Astrocyte (in vitro differentiated cells and primary cell): Measurements from ENCODE around the gene FUZ. TPM values are rescaled to one million over a fixed set of nuclear protein-coding genes. Genes with fewer than 3 reads are reported as not detected.

ENCODE experiments used
- DNase-seq: peaks from one replicate; pipeline ENCODE4 v3.0.0-alpha.2; 2010; ENCODE audit warnings: low read depth
- FAIRE-seq: peaks from 2 replicates; lab custom pipeline; 2011; peaks lifted over from hg19 to GRCh38; lab: Jason Lieb, UNC
- H2AFZ ChIP-seq: 2 replicates; pipeline ENCODE4 v1.6.0; 2012; ENCODE audit warnings: low read depth, low read length, inconsistent platforms
- H3K27ac ChIP-seq: 2 replicates; pipeline ENCODE4 v1.5.1; 2011; ENCODE audit warnings: low read depth, low read length, inconsistent platforms
- H3K27me3 ChIP-seq: 2 replicates; pipeline ENCODE4 v1.6.0; 2011; ENCODE audit warnings: low read length, inconsistent platforms; ENCODE audit not compliant: insufficient read depth
- H3K36me3 ChIP-seq: 2 replicates; pipeline ENCODE4 v1.5.1; 2011; ENCODE audit warnings: low read length, inconsistent platforms; ENCODE audit not compliant: insufficient read depth
- H3K4me1 ChIP-seq: 2 replicates; pipeline ENCODE4 v1.5.1; 2011; ENCODE audit warnings: low read length, inconsistent platforms; ENCODE audit not compliant: insufficient read depth
- H3K4me2 ChIP-seq: 2 replicates; pipeline ENCODE4 v1.6.0; 2012; ENCODE audit warnings: low read length, inconsistent platforms
- H3K4me3 ChIP-seq: 2 replicates; pipeline ENCODE4 v1.5.1; 2011; ENCODE audit warnings: low read depth, mild to moderate bottlenecking, low read length, inconsistent platforms; ENCODE audit not compliant: insufficient read depth
- H3K79me2 ChIP-seq: 2 replicates; pipeline ENCODE4 v1.6.0; 2012; ENCODE audit warnings: mild to moderate bottlenecking, low read length, inconsistent platforms; ENCODE audit not compliant: insufficient read depth
- H3K9ac ChIP-seq: 2 replicates; pipeline ENCODE4 v1.6.0; 2012; ENCODE audit warnings: mild to moderate bottlenecking, low read length, inconsistent platforms
- H3K9me3 ChIP-seq: 2 replicates; pipeline ENCODE4 v1.5.1; 2012; ENCODE audit warnings: low read depth, mild to moderate bottlenecking, low read length, inconsistent platforms; ENCODE audit not compliant: insufficient read depth
- H4K20me1 ChIP-seq: 2 replicates; pipeline ENCODE4 v1.6.0; 2012; ENCODE audit warnings: low read length, inconsistent platforms; ENCODE audit not compliant: insufficient read depth
- H3K27ac Mint-ChIP-seq: one replicate; pipeline ENCODE4 v1.8.0; 2021; ENCODE audit warnings: mild to moderate bottlenecking, mixed read lengths; ENCODE audit not compliant: unreplicated experiment
- H3K27me3 Mint-ChIP-seq: one replicate; pipeline ENCODE4 v1.8.0; 2021; ENCODE audit warnings: low read depth, mixed read lengths; ENCODE audit not compliant: unreplicated experiment
- H3K36me3 Mint-ChIP-seq: one replicate; pipeline ENCODE4 v1.8.0; 2021; ENCODE audit warnings: low read depth, mixed read lengths; ENCODE audit not compliant: unreplicated experiment
- H3K4me1 Mint-ChIP-seq: one replicate; pipeline ENCODE4 v1.8.0; 2021; ENCODE audit warnings: low read depth, mixed read lengths; ENCODE audit not compliant: unreplicated experiment
- H3K4me3 Mint-ChIP-seq: one replicate; pipeline ENCODE4 v1.8.0; 2021; ENCODE audit warnings: mild to moderate bottlenecking, moderate library complexity, mixed read lengths; ENCODE audit not compliant: unreplicated experiment
- H3K9me3 Mint-ChIP-seq: one replicate; pipeline ENCODE4 v1.8.0; 2021; ENCODE audit warnings: mild to moderate bottlenecking, mixed read lengths; ENCODE audit not compliant: unreplicated experiment
- EZH2 ChIP-seq: IDR thresholded peaks from 2 replicates; pipeline ENCODE4 v1.6.1; 2012; ENCODE audit warnings: mild to moderate bottlenecking, low read length, inconsistent platforms; ENCODE audit not compliant: insufficient read depth
- total RNA-seq: library from RNA; stranded (reverse); gene quantifications from 2 replicates; pipeline ENCODE4 v1.2.1, GENCODE V29; 2021
- TF ChIP-seq, protein P1 (sequence below): IDR thresholded peaks from 2 replicates; pipeline ENCODE4 v1.5.1; 2011; ENCODE audit warnings: low read depth, mild to moderate bottlenecking, inconsistent platforms, low read length, moderate library complexity; ENCODE audit not compliant: insufficient read depth

The FUZ gene
- total RNA-seq, 1 donor from 2014 or later, result 9.8 TPM

DNA sequence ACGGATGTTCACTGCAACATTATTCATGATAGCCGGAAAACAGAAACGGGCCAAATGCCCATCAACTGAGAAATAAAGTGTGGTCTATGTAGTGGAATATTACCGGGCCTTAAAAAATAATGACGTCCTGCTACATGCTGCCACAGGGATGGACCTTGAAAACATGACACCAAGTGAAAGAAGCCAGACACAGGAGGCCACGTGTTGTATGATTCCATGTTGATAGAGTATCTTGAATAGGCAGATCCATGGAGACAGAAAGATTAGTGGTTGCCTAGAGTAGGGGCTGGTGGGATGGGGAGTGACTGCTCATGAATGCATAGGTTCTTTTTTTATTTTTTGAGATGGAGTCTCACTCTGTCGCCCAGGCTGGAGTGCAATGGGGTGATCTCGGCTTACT is 42.6 kb downstream of the FUZ start:
- H3K36me3 ChIP-seq, result peaks cover 3% of the 10 kb centered on the region
- no peak overlapping the region for H2AFZ ChIP-seq
- no peak for TF ChIP-seq EZH2
- TF ChIP-seq, protein P1, sequence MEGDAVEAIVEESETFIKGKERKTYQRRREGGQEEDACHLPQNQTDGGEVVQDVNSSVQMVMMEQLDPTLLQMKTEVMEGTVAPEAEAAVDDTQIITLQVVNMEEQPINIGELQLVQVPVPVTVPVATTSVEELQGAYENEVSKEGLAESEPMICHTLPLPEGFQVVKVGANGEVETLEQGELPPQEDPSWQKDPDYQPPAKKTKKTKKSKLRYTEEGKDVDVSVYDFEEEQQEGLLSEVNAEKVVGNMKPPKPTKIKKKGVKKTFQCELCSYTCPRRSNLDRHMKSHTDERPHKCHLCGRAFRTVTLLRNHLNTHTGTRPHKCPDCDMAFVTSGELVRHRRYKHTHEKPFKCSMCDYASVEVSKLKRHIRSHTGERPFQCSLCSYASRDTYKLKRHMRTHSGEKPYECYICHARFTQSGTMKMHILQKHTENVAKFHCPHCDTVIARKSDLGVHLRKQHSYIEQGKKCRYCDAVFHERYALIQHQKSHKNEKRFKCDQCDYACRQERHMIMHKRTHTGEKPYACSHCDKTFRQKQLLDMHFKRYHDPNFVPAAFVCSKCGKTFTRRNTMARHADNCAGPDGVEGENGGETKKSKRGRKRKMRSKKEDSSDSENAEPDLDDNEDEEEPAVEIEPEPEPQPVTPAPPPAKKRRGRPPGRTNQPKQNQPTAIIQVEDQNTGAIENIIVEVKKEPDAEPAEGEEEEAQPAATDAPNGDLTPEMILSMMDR, result no peak
- no peaks in the 10 kb centered on the region for H3K27me3 ChIP-seq
- H3K4me1 ChIP-seq, result peaks cover 20% of the 10 kb centered on the region
- FAIRE-seq (no peak), DNase-seq (no peak)
- no peak overlapping the region for H3K27ac ChIP-seq
- Mint-ChIP-seq H3K27ac (no peak overlapping the region), H3K4me1 (peaks cover 17% of the 10 kb centered on the region), H3K27me3 (no peaks in the 10 kb centered on the region), H3K36me3 (peaks cover 10% of the 10 kb centered on the region), H3K9me3 (no peaks in the 10 kb centered on the region), H3K4me3 (no peak overlapping the region)
- peaks cover 79% of the 10 kb centered on the region for H3K79me2 ChIP-seq
- H4K20me1 ChIP-seq, result peaks cover 71% of the 10 kb centered on the region
- H3K9me3 ChIP-seq, result no peaks in the 10 kb centered on the region
- no peak overlapping the region for H3K4me2 ChIP-seq
- no peak overlapping the region for H3K4me3 ChIP-seq
- H3K9ac ChIP-seq, result no peak overlapping the region

GRCh38 chr19:49767967-49768581 is 45.0 kb downstream of the FUZ start:
- no peaks in the 10 kb centered on the region for H3K27me3 Mint-ChIP-seq
- TF ChIP-seq EZH2, result no peak
- TF ChIP-seq, protein P1, result no peak
- Histone ChIP-seq H3K27ac (peak overlapping the region; percentile 64), H3K79me2 (peaks cover 55% of the 10 kb centered on the region), H3K9me3 (no peaks in the 10 kb centered on the region), H3K4me2 (peak overlapping the region; percentile 100), H2AFZ (no peak overlapping the region), H3K27me3 (no peaks in the 10 kb centered on the region), H3K4me3 (peak overlapping the region; percentile 86), H3K9ac (peak overlapping the region; percentile 93), H4K20me1 (peaks cover 51% of the 10 kb centered on the region), H3K36me3 (peaks cover 3% of the 10 kb centered on the region), H3K4me1 (peaks cover 21% of the 10 kb centered on the region)
- peak overlapping the region; percentile 92 for H3K27ac Mint-ChIP-seq
- DNase-seq (no peak), FAIRE-seq (no peak)
- no peaks in the 10 kb centered on the region for H3K9me3 Mint-ChIP-seq
- peak overlapping the region; percentile 98 for H3K4me3 Mint-ChIP-seq
- peaks cover 4% of the 10 kb centered on the region for H3K36me3 Mint-ChIP-seq
- H3K4me1 Mint-ChIP-seq, result peaks cover 21% of the 10 kb centered on the region

DNA sequence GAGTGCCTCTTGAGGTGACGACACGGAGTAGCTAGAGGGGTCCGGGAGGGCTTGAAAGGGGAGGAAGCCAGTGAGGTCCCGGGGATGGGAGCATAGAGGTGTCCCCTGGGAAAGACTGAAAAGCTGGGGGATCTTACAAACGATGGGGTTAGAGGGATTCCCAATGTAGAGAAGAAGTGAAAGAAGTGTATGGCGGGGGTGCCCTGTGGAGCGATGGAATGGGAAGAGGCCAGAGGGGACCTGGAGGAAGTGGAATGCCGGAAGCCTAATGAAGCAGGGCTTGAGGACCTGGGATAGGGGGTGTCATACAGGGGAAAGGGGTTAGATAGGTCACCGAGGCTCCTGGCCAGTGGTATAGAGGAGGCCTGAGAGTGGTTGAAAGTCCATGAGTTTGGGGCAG is 45.7 kb downstream of the FUZ start:
- peaks cover 1% of the 10 kb centered on the region for H3K36me3 Mint-ChIP-seq
- DNase-seq (no peak), FAIRE-seq (no peak)
- Histone ChIP-seq H3K79me2 (peaks cover 51% of the 10 kb centered on the region), H3K4me2 (peak overlapping the region; percentile 100), H3K27ac (peak overlapping the region; percentile 64), H3K9ac (peak overlapping the region; percentile 93), H3K27me3 (no peaks in the 10 kb centered on the region), H3K9me3 (no peaks in the 10 kb centered on the region), H3K4me3 (peak overlapping the region; percentile 86), H2AFZ (peak overlapping the region; percentile 89), H4K20me1 (peaks cover 46% of the 10 kb centered on the region), H3K36me3 (peaks cover 3% of the 10 kb centered on the region), H3K4me1 (peaks cover 21% of the 10 kb centered on the region)
- peaks cover 2% of the 10 kb centered on the region for H3K9me3 Mint-ChIP-seq
- H3K4me1 Mint-ChIP-seq, result peaks cover 20% of the 10 kb centered on the region
- no peak for TF ChIP-seq EZH2
- TF ChIP-seq, protein P1, result no peak
- peak overlapping the region; percentile 98 for H3K4me3 Mint-ChIP-seq
- no peaks in the 10 kb centered on the region for H3K27me3 Mint-ChIP-seq
- H3K27ac Mint-ChIP-seq, result peak overlapping the region; percentile 92
